GM12872 (cell line): Measurements from ENCODE around the gene PHACTR2.

Experiments
- CTCF ChIP-seq: IDR thresholded peaks from 3 replicates; pipeline ENCODE4 v1.5.1; 2011; ENCODE audit warnings: low read depth, mild to moderate bottlenecking, low read length, moderate library complexity; ENCODE audit not compliant: insufficient read depth

Gene PHACTR2

GRCh38 chr6:143677891-143678791, at the start of gene PHACTR2:
PHACTR2 (plus strand) TSS chr6:143677965; CDS start chr6:143678164, 199 bp downstream.
- no peak for TF ChIP-seq CTCF

- TF ChIP-seq CTCF: no peak
These were observed 48.4 kb upstream of the PHACTR2 start for GRCh38 chr6:143629104-143630080.

GRCh38 chr6:143632894-143633293, 44.9 kb upstream of the PHACTR2 start:
- TF ChIP-seq CTCF: no peak

- TF ChIP-seq CTCF: no peak
These were observed 43.3 kb upstream of the PHACTR2 start for GRCh38 chr6:143634486-143634885.

GRCh38 chr6:143637691-143638090, 40.1 kb upstream of the PHACTR2 start:
- no peak for TF ChIP-seq CTCF

- TF ChIP-seq CTCF: no peak
These were observed 35.4 kb upstream of the PHACTR2 start for GRCh38 chr6:143642403-143642802.

- TF ChIP-seq CTCF: no peak
These were observed 30.6 kb upstream of the PHACTR2 start for GRCh38 chr6:143647191-143647590.
